Prostate gland (tissue), 2 donors: Measurements from ENCODE around the gene MEFV. TPM values are rescaled to one million over a fixed set of nuclear protein-coding genes. Genes with fewer than 3 reads are reported as not detected.
A peak's percentile ranks its signal among the peaks of the same experiment; 100 is the strongest.

ENCODE experiments used
- DNase-seq: peaks from one replicate; pipeline ENCODE4 v3.0.0-alpha.2; 2019; ENCODE audit warnings: low spot score
- H3K27ac ChIP-seq, 2 donors: fragments of 200-600 bp; sonication (generic); 2 replicates each; pipeline ENCODE4 v1.5.1; 2017 to 2019
- H3K27me3 ChIP-seq: fragments of 200-600 bp; sonication (generic); replicated peaks from 2 replicates; pipeline ENCODE4 v1.5.1; 2019; ENCODE audit not compliant: insufficient read depth
- H3K36me3 ChIP-seq, 2 donors: fragments of 200-600 bp; sonication (generic); 1 replicate in 1 of 2; 2 replicates in 1 of 2; pipeline versions ENCODE4 v1.5.1 to v1.8.1; 2017 to 2019
- H3K4me1 ChIP-seq: fragments of 200-600 bp; sonication (generic); replicated peaks from 2 replicates; pipeline ENCODE4 v1.5.1; 2019
- H3K4me3 ChIP-seq, 2 donors: fragments of 200-600 bp; sonication (generic); 2 replicates each; pipeline ENCODE4 v1.5.1; 2017 to 2019
- H3K9me3 ChIP-seq: fragments of 200-600 bp; sonication (generic); 2 replicates; pipeline ENCODE4 v1.5.1; 2017
- POLR2A ChIP-seq: fragments of 450-650 bp; IDR thresholded peaks from one replicate; pipeline ENCODE4 v1.6.1; 2016; ENCODE audit warnings: antibody characterized with exemption, mild to moderate bottlenecking
- POLR2AphosphoS5 ChIP-seq: sonication (generic); formaldehyde crosslinking; IDR thresholded peaks from one replicate; pipeline ENCODE4 v1.6.1; 2017; ENCODE audit warnings: antibody characterized with exemption
- WGBS: methylation state at CpG from one replicate; pipeline ENCODE4 v1.1.5; 2018; 5-methylcytosine and 5-hydroxymethylcytosine counted together
- intact Hi-C: fragments of 100-400 bp; cut with DNase I; formaldehyde crosslinking; loops from one replicate; pipeline ENCODE4 v1.14.2; 2022
- total RNA-seq, 2 donors: library from RNA; depleted of rRNA; stranded (reverse); fragments of >200 nt; gene quantifications; one replicate each; pipeline ENCODE4 v1.1.0, GENCODE V29; 2016
- TF ChIP-seq, protein P1 (sequence below), 4 experiments: fragments of 200-600 bp in 2 of 4; fragments of 450-650 bp in 2 of 4; sonication (generic) in 2 of 4; IDR thresholded peaks; 1 replicate in 3 of 4; 2 replicates in 1 of 4; pipeline ENCODE4 v1.5.1; 2016 to 2019; ENCODE audit warnings: antibody characterized with exemption in 4 of 4, mild to moderate bottlenecking in 2 of 4, moderate library complexity in 2 of 4

The MEFV gene, protein sequence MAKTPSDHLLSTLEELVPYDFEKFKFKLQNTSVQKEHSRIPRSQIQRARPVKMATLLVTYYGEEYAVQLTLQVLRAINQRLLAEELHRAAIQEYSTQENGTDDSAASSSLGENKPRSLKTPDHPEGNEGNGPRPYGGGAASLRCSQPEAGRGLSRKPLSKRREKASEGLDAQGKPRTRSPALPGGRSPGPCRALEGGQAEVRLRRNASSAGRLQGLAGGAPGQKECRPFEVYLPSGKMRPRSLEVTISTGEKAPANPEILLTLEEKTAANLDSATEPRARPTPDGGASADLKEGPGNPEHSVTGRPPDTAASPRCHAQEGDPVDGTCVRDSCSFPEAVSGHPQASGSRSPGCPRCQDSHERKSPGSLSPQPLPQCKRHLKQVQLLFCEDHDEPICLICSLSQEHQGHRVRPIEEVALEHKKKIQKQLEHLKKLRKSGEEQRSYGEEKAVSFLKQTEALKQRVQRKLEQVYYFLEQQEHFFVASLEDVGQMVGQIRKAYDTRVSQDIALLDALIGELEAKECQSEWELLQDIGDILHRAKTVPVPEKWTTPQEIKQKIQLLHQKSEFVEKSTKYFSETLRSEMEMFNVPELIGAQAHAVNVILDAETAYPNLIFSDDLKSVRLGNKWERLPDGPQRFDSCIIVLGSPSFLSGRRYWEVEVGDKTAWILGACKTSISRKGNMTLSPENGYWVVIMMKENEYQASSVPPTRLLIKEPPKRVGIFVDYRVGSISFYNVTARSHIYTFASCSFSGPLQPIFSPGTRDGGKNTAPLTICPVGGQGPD
- 1 to 10 TPM in 1 of 2 donors, under 1 TPM in 1; 0.77 to 5.9 TPM for total RNA-seq

DNA sequence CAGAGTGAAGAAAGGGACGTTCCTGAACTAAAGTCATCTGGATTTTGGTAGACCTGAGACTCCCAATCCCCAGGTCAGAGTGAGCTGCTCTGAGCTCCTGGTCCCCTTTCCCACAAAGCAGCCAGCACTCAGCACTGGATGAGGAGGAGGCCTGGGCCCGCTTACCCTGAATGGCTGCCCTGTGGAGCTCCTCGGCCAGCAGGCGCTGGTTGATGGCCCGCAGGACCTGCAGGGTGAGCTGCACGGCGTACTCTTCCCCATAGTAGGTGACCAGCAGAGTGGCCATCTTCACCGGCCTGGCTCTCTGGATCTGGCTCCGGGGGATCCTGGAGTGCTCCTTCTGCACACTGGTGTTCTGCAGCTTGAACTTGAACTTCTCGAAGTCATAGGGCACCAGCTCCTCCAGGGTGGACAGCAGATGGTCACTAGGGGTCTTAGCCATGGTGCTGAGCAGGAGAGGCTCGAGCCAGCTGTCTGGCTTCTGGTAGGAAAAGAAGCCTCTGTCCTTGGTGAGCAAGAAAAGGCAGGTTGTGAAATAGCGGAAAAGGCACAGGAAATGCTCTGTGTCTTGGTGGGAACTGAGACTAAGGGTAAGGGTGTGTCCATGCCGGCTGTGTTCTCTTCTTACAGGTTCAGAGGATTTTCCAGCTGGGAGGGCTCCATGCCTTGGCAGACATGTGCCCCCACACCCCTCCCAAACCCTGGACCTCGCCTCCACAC, at the start of gene MEFV:
TSS of gene MEFV (minus strand) at position 488 of the 720 bp plus-strand sequence. CDS start at position 442, 46 bp downstream.
- H3K9me3 ChIP-seq, result no peaks in the 10 kb centered on the region
- H3K27me3 ChIP-seq, result no peaks in the 10 kb centered on the region
- WGBS, result 80% methylated on average over 14 of the region's 14 CpGs
- no peaks in the 10 kb centered on the region for H3K36me3 ChIP-seq
- TF ChIP-seq POLR2AphosphoS5 (no peak), POLR2A (no peak)
- TF ChIP-seq, protein P1, sequence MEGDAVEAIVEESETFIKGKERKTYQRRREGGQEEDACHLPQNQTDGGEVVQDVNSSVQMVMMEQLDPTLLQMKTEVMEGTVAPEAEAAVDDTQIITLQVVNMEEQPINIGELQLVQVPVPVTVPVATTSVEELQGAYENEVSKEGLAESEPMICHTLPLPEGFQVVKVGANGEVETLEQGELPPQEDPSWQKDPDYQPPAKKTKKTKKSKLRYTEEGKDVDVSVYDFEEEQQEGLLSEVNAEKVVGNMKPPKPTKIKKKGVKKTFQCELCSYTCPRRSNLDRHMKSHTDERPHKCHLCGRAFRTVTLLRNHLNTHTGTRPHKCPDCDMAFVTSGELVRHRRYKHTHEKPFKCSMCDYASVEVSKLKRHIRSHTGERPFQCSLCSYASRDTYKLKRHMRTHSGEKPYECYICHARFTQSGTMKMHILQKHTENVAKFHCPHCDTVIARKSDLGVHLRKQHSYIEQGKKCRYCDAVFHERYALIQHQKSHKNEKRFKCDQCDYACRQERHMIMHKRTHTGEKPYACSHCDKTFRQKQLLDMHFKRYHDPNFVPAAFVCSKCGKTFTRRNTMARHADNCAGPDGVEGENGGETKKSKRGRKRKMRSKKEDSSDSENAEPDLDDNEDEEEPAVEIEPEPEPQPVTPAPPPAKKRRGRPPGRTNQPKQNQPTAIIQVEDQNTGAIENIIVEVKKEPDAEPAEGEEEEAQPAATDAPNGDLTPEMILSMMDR (IDR thresholded peaks at IDR 0.05), result no peak
- intact Hi-C loops, result no loop called here
- H3K4me3 ChIP-seq, result no peak within 1 kb of the TSS
- no peak within 1 kb of the TSS for H3K27ac ChIP-seq
- DNase-seq, result no peak
- no peaks in the 10 kb centered on the region for H3K4me1 ChIP-seq

DNA sequence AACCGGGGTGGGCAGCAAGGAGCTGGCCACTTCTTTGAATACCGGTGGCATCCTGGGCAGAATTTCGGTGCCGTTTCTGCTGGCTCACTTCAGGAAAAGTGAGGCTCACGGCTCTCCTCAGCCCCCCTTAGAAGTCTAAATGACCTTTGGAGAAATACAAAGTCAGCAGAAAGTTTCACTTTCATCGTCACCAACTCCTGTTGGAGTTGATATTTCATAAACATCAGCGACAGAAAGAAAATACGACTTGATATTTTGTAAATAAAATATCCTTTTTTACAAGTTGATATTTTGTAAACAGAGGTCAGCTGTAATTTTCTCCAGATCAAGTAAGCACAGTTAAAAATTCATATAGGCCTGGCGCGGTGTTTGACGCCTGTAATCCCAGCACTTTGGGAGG, 49.6 kb upstream of the MEFV start:
- Histone ChIP-seq H3K27me3 (no peaks in the 10 kb centered on the region), H3K4me3 (peak overlapping the region; percentile 73 to 78), H3K36me3 (peaks cover 4 to 8% of the 10 kb centered on the region in 2 donors), H3K9me3 (peaks cover 3% of the 10 kb centered on the region), H3K4me1 (no peaks in the 10 kb centered on the region), H3K27ac (peak overlapping the region; percentile 91 to 93)
- WGBS, result 54% methylated on average over 11 of the region's 11 CpGs
- intact Hi-C loops, result loop anchor here (10.0 kb wide), 1 partner anchor 99 kb away; the partner anchor contains the start of genes ZNF174 and ZSCAN32
- DNase-seq, result no peak
- TF ChIP-seq, protein P1 (IDR thresholded peaks at IDR 0.05), result no peak
- TF ChIP-seq POLR2A, result no peak
- TF ChIP-seq POLR2AphosphoS5, result no peak

DNA sequence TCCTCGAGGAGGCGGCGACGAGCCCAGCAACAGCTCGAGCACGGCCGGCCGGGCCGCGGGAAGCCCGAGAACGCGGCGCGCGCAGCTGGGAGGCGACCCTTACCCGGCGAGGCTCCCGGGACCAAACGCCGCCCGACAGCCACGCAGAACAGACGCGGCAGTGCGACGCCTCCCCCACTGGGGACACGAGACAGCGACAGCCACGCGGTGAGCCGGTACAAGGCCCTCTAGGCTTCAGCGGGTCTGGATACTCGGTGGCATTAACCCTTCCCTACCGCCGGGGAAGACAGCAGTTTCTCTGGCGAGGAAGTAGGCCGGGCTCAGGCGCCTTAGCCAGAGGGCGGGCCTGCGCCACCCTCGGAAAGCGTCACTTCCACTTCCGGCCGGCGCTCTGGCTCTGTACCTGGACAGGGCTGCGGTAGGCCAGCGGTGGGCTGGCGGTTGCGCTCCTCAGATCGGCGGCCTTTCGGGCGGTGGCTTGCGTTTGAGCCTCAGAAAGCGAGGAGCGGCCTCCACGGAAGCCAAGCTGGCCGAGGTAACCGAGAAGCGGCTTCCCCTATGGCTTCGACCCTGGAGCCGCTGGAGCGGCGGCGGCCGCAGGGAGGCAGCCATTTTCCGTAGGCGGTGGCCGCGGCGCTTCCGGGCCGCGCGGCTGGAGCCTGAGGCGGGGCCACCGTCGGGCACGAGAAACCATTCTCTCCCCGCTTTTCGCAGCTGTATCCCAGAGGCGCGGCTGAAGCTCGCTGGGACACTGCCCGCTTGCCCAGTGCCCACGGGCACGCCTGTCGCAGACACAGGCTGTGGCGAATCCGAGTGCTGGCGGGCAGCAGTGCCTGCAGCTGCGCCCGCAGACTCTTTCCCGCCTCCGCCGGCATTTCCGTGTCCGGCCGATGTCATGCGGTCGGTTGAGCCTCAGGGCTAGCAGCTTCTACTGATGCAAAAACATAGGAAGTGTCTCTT, 49.0 kb upstream of the MEFV start, which contains the start of the genes TIGD7 and ZNF75A:
TSS of gene TIGD7 (minus strand) at position 322 of the 960 bp plus-strand sequence. CDS start 4,816 bp downstream, outside the sequence.
TSS of gene ZNF75A (plus strand) at position 389 of the 960 bp plus-strand sequence. CDS start 2,932 bp downstream, outside the sequence.
- no peaks in the 10 kb centered on the region for H3K4me1 ChIP-seq
- DNase-seq, result peak; percentile 82
- WGBS, result under 1% methylated on average over 68 of the region's 103 CpGs
- H3K27me3 ChIP-seq, result no peaks in the 10 kb centered on the region
- H3K9me3 ChIP-seq, result peaks cover 3% of the 10 kb centered on the region
- peak within 1 kb of the TSS; percentile 73 to 78 for H3K4me3 ChIP-seq
- peaks cover 4 to 8% of the 10 kb centered on the region in 2 donors for H3K36me3 ChIP-seq
- TF ChIP-seq, protein P1 (IDR thresholded peaks at IDR 0.05), result peak in 3 of 4 experiments; percentile 12 to 44 (median 38)
- peak; percentile 57 for TF ChIP-seq POLR2A
- peak; percentile 91 for TF ChIP-seq POLR2AphosphoS5
- H3K27ac ChIP-seq, result peak within 1 kb of the TSS; percentile 91 to 93
- intact Hi-C loops, result loop anchor here (2.0 to 10.0 kb wide), 2 partner anchors 23 to 99 kb away; partner anchors contain the start of genes ZNF174, ZNF263 and ZSCAN32

DNA sequence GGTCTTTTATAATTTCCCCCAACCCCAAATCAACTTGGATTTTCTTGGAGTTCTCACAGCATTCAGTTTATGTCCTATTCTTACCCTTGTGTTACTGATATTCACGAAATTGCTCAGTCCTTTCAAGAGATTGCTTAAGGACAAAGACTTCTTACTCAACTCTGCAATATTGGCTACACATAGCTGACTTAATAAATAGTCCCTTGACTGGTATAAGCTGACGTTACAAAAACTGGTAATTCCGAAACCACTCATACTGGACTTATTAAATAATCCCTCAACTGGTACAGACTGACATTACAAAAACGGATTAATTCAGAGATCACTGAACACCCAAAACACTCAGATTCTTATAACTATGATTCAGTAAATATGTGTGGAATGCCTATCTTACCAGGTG, 47.9 kb upstream of the MEFV start:
- Histone ChIP-seq H3K27ac (no peak overlapping the region), H3K4me1 (no peaks in the 10 kb centered on the region), H3K4me3 (peak overlapping the region; percentile 73 to 78), H3K9me3 (peaks cover 3% of the 10 kb centered on the region), H3K36me3 (peaks cover 4 to 8% of the 10 kb centered on the region in 2 donors), H3K27me3 (no peaks in the 10 kb centered on the region)
- 66% methylated on average over 4 of the region's 4 CpGs for WGBS
- TF ChIP-seq POLR2AphosphoS5, result no peak
- no peak for TF ChIP-seq POLR2A
- TF ChIP-seq, protein P1 (IDR thresholded peaks at IDR 0.05), result no peak
- DNase-seq, result no peak
- intact Hi-C loops, result loop anchor here (2.0 to 10.0 kb wide), 2 partner anchors 22 to 100 kb away; partner anchors contain the start of genes ZNF174, ZNF263 and ZSCAN32
